Urothelium cell line (cell line): ENCODE data around the gene PREX1.

Experiments
- DNase-seq: peaks from one replicate; pipeline ENCODE4 v3.0.0; 2011; ENCODE audit warnings: low spot score, mixed read lengths
- FAIRE-seq: peaks from 2 replicates; lab custom pipeline; 2011; peaks lifted over from hg19 to GRCh38; lab: Jason Lieb, UNC

The PREX1 gene

DNA sequence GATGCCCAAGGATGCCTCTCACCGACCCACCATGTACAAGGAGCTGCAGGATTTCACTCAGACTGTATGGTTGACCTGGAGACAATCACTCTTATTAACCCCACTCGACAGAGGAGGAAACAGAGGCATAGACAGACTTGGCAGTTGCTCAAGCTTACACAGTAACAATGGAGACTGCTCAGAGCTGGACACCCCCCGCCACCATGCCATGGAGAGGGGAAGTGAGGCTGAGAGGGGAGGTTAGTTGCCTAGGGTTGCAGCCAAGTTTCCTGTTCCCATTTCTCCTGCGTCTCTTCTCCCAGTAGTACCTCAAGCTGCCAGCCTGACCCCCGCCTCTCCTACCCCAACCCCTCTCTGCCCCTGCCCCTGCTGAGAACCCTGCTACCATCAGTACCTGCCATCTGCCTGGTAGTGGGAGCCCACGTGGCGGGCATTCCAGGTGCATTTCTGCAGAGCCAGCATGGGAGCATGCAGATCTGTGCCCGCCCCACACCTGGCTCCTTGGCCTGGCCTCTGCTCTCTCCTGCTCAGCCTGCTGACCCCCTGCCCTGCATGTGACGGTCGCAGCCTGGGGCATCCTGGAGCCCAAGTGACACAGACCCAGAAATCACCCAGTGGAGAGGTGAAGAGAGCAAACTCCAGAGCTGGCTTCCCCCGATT is 157.7 kb downstream of the PREX1 start:
- FAIRE-seq (no peak), DNase-seq (no peak)

DNA sequence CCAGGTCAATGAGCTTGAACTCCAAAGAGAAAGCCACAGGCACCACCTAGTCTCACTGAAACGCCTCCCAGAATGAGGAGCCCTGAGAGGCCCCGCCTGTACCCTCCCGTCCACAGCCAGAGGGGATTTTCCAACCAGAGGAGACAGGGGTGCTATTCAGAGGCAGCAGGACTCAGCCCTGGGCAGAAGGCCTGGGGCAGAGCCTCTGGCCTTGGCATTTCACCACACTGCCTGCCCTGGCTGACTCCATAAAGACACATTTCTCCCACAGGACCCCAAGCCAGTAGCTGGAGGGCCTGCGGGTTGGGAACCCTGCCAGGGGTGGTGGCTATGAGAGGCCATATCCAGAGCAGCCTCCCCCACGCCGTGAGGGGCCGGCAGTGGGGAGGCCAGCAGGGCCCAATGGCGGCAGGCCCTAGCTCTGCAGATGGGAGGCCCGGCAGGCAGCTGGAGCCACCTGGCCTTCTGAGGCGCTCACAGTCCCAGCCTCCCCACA is 159.3 kb downstream of the PREX1 start:
- FAIRE-seq: no peak
- no peak for DNase-seq

DNA sequence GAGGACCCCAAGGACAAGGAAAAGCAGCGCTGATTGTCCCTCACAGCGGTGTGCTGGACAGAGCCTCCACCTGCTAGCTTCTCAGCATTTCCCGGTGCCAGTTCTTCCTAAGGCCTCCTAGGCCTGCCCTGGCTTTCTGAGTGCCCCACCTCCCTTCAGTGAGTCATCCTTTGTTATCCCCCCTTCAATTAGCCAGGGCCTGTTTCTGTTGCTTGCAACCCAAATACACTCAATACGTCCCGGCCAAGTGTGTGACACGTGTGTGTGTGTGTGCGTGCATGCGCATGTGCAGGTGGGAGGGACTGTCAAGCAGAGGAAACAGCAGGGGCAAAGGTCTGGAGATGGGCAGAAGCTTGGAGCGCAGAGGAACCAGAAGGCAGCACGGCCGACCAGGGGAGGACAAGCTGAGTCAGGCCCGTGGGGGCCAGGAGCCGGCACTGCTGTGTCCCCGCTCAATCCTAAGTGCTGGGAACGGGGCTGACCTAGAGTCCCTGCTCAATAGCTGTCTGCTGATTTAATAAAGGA is 159.8 kb downstream of the PREX1 start:
- no peak for DNase-seq
- peak; percentile 87 for FAIRE-seq

DNA sequence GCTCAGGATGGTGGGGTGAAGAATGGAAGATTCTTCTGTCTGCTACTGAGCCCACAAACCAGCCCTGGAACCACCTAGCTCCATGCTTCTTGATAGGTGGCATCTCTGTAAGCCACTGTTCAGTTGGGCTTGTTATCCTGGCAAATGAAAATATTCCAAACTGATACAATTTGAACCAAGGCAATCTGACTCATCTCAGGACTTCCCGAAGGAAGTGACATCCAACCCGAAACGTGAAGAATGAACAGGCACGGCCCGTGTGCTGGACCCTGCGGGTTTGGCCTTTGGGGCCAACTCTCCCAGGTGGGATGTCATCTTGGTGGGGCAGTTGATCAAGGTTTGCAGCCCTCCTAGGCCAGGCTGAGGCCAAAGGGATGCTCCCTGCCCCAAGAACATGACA is 160.3 kb downstream of the PREX1 start:
- no peak for DNase-seq
- FAIRE-seq: no peak

DNA sequence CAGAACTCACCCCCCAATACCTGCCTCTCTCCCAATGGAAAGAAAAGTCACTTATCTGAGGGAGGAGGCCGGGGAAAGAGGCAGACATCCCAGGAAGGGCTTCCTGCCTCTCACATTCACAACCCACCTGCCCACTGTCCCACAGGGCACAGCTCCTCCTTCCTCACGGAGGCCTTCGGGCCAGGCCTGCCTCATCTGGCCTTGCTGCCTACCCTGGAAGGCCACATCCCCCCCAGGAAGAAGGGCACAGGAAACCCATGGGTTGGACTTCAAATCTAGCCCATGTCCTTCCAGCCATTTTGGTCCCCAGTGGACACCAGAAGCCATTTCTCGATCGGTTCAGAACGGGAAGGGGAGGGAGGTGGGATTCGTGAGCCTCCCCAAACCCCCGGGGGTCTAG is 162.0 kb downstream of the PREX1 start:
- no peak for FAIRE-seq
- DNase-seq: no peak

DNA sequence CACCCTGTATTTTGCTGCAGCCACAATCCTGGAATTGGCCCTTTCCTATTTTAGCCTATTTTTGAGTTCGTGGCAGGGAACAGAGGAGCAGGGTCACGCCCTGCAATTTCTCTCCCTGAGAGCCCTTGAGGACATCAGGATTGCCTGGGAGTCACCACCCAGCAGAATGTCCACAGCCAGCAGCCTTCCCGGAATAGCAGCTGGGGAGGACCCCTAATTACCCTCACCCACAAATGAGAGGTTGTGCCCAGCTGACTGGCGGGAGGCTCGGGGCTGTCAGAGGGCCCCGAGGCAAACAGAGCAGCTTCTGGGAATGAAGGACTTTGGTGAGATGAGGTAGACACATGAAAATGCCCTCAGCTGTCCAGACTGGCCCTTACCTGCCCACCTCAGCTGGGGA is 165.1 kb downstream of the PREX1 start:
- no peak for FAIRE-seq

DNA sequence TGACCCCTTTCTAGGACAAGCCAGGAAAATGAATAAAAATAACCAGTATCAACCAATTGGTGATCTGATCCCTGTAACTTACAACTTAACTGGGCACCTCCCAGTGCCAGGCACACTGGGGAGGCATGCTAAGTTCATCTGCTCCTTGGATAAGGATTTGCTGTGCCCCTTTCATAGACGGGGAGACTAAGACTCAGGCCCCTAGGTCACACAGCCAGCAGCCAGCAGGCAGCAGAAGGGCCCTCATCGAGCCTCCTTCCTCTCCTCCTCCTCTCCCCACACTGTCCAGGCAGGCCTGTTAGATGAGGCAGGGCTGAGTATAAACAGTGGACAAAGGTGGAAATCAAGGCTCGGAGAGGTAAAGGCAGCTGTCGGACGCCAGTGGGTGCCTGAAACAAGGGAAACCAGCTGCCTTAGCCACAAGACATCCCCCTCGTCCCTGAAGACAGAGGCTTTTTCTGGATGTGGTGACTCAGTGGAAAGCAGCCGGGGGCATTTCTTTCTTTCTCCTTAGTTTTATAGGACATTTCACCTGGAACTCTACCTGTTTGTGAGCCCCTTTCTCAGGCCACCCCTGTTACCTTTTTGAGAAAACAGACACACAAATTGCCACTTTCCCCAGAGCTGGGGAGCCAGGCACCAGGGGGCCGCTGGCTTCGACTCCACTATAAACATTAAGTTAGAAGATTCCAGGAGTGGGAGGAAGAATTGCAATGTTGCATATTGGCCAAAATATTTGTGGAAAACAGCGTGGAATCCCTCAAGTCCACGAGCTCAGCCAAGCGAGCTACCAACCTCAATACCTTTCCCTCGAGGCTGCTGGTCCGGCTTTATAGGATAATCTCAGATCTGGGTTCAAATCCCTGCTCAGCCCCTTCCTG is 166.0 kb downstream of the PREX1 start:
- no peak for DNase-seq
- no peak for FAIRE-seq

More for the DNA sequence above, 165.1 kb downstream of the PREX1 start:
- no peak for DNase-seq

DNA sequence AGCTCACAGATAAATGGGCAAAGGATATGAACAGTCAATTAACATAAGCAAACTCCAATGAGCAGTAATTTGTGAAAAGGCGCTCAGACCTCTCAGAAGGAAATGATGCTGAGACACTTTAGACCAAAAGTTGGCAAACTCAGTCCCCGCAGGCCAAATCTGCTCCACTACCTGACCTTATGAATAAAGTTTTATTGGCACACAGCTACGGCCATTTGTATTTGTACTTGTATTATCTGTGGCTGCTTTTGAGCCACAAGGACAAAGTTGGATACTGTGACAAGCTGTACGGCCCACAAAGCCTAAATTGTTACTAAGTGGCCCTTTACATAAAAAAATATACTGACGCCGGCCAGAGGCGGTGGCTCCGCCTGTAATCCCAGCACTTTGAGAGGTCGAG is 167.0 kb downstream of the PREX1 start:
- FAIRE-seq (no peak), DNase-seq (no peak)

DNA sequence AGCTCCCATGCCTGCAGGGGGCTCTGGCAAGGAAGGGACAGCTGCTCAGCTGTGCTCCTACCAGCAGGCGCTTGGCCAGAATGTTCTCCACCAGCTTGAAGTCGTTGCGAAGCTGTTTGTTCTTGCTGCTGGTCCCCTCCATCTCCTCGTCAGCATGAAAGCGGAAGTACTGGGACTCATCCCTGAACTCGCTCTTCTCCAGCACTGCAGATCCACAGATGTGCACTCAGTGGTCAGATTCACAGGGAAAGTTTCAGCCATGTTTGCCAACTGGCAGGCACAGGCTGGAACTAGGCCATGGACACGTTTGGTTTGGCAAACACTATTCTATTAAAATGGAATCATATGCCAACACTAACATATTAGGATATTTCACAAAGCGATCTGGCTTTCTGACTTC is 167.9 kb downstream of the PREX1 start:
- FAIRE-seq (no peak), DNase-seq (no peak)

DNA sequence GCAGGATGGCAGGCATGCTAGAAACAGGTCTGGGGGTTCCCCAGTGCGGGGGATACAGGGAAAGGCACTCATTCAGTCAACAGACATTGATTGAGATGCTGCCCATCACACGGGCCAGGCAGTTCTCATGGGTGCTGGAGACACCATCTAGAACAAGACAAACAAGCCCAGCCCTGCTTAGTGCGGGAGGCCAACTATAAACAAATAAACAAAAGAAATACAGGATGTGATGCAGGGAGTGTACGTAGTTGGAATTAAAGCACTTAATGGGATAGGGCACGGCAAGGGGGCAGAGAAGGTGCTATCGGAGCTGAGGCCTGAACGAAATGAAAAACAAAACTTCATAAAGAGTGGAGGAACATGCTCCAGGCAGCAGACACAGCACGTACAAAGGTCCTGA is 169.3 kb downstream of the PREX1 start:
- no peak for FAIRE-seq
- no peak for DNase-seq

DNA sequence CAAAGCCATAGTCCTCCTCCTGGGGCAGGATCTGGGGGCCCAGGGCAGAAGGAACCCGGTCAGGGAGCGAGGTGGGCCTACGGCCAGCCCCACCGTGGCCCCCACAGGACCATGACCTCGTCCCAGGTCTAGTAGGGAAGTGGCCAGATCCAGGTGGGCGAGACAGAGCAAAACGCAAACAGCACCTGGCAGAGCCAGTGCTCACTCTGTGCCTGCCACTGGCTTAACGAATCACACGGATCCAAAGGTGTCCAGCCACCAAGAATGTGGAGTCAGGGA is 169.7 kb downstream of the PREX1 start:
- no peak for DNase-seq
- FAIRE-seq: no peak

DNA sequence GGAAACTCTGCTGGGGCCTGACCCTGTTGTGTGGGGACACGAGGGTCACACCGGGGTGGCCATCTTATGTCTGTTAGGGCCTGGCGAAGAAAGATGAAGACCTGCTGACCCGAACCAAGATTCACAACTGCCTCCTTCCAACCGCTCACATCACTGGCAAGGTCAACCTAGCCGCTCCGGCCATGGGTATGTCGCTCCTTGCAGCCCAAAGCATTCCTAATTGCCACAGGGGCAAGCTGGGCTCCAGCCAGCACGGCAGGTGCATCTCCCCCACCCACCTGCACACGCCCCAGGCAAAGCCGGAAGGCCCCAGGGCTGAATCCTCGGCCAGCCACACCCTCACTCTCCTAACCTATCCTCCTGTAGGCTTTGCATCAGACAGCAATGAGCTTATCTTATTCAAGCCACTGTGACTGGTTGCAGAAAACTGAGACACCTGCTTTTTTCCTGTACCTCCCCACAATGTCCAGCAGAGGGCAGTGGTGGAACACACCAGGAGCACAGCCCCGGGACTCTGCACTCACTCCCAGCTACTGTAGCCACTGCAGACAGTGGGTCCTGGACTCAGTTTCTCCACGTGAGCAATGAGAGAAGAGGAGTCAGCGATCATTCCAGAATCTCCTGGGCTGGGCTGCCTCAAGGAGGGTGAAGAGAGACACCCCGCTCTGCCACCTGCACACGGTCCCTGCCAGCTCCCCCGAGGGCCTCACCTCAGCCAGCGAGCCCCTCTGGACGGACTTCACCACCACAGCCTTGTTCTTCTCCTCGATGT is 170.2 kb downstream of the PREX1 start:
- FAIRE-seq (no peak), DNase-seq (peak; percentile 93)

DNA sequence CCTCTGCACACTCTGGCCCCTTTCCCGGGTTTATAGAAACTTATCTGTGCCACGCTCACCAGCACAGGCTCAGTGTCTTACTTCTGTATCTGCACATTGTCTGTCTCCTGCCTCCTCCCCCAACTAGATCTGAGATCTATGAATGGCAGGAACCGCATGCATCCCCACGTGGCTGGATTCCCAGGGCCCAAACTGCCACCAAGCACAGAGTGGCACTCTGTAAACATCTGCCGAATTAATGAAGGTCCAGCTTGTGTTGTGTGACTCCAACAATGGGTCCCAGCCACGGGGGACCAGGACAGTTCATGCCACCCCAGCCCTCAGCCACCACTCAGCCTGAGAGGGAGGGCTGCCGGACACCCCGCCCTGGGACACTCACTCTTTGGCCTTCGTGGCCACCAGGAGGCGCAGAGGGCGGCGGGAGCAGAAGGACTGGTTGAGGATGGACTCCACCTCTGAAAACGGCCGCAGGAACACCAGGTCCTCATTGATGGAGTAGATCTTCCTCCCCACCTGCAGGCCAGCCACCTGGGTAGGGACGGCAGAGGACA is 171.1 kb downstream of the PREX1 start:
- FAIRE-seq (no peak), DNase-seq (peak; percentile 55)

DNA sequence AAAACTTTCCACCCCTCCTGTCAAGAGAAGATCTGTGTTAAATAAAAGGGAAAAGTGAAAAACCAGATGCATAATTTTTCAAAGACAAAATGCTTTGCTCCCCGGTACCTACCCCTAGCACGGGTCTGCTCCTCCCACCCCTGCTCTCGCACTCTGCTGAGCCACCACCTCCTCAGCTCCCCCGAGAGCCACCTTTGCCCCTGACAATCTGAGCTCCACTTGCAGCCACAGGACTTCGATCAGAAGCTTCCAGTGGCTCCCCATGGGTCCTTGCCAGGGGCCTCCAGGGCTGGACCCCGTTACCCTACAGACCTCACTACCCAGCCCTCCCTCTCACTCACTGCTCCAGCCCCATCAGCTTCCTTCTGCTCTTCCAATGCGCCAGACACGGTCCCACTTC is 171.7 kb downstream of the PREX1 start:
- no peak for FAIRE-seq
- DNase-seq: no peak

DNA sequence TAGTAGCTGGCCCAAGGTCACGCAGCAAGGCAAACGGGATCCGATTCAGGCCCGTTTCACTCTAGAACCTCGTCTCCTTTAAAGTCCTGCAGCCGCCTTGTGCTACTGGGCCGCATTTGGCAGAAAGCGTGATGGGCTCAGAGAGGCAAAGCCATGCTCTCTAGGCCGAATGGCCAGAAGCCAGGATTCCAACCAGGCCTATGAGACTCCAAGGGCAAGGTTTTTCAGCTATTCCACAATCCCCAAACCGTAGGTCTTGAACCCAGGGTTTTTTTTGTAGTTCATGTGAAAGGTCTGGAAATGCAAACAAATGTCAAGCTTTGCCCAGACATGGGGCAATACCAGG is 174.1 kb downstream of the PREX1 start:
- no peak for DNase-seq
- FAIRE-seq: no peak

DNA sequence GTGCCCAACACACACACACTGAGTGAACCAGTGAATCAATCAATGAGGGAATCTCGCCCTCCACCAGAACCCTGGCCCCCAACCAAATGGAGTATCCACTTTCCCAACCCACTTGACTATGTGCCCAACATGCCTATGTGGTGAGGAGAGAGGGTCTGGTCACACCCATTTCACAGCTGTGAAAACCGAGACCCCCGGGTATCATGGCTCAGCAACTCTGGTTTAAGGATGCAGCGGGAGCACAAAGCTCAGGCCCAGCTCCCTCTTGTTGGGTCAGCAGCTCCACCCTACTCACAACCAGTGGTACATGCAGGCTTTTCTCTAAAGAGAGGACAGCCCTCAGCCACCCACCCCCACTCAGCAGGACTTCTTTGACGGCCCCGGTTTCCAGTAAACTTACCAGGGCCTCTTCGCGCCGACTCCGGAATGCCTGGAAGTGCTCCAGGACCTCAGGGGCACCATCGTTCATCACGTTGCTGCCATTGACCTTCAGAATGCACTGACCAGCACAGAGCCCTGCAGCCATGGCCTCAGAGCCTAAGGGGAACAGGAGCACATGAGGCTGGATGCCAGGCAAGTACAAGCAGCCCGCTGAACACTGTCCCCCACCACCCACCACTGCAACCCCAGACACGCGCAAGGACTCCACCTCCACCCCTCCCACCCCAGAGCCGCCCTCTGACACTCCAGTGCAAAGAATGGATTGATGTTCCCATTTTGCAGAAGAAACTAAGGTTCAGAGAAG is 174.7 kb downstream of the PREX1 start:
- peak; percentile 74 for FAIRE-seq

DNA sequence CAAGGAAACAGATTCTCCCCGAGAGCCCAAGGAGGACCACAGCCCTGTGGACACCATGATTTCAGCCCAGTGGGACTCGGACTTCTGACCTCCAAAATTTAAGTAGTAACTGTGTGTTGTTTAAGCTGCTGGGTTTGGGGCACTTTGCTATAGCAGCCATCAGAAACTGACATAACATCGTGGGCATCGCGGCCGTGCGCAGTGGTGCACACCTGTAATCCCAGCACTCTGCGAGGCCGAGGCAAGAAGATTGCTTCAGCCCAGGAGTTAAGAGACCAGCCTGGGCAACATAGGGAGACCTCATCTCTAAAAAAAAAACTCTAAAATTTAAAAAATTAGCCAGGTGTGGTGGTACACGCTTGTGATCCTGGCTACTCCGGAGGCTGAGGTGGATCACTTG is 175.8 kb downstream of the PREX1 start:
- no peak for FAIRE-seq
- no peak for DNase-seq

More for the DNA sequence above, 174.7 kb downstream of the PREX1 start:
- no peak for DNase-seq

DNA sequence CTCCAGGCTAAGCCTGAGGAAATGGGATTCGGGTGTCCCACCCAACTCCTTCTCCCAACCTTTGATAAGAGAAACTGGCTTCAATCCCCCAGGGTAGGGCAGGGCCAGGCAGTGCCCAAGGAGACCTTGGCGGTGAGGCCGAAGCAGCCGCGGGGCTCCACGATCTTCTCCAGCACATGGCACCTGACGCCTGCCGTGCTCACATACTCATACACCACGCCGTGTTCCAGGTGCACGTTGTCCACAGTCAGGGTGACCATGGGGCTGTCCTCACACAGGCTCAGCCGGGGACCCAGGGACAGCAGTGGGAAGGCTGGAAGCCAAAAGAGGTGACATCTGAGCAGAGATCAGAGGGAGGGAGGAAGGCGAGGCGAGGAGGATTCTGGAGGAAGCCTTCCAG is 176.5 kb downstream of the PREX1 start:
- DNase-seq (no peak), FAIRE-seq (no peak)

DNA sequence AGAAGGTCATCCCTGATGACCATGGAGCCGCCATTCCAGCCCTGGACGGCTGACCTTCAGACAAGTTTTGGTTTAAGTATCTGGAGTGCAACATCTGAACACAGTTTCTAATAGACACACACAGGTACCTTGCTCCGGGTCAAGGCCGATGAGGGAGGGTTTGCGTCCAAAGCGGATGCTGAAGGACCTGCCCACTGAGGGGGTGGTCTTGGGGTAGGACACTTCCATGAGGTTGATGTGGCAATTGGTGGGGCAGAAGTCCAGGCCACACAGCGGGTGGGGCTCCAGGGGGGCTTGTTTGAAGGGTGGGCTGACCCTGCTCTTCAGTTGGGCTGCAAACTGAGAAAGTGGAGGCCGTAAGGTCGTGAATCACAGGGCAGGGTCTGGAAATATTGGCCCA is 177.9 kb downstream of the PREX1 start:
- no peak for FAIRE-seq
- DNase-seq: no peak

DNA sequence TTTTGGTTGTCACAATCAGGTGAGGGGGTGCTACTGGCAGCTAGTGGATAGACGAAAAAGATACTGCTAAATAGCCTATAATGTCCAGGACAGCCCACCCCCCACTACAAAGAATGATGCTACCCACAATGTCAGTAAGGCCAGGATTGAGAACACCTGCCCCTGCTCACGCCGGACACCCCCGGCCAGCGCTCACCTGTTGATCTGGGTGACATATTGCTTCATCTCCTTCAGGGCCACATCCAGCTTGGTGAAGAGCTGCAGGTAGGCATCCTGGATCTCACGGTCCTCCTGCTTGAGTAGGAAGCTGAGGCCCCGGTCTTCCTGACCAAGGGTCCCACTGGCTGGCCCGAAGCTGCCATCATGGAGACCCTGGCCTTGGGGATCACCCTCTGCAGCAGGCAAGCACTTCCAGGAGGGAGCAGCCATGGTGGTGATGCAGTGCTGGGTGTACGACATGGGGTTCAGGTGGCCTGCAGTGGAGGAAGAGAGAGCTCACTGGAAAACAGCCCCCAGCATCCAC is 178.6 kb downstream of the PREX1 start:
- no peak for DNase-seq
- no peak for FAIRE-seq
